HCT116 (cell line): ENCODE results near the gene ATF6B. TPM values are rescaled to one million over a fixed set of nuclear protein-coding genes. Genes with fewer than 3 reads are reported as not detected.

ENCODE experiments used
- ATAC-seq: fragments of 200-7000 bp; cut with Tn5 transposase; 2 replicates; pipeline ENCODE4 v1.9.1; 2020; ENCODE audit warnings: mild to moderate bottlenecking, moderate library complexity
- BruUV-seq: library from RNA; stranded (reverse); fragments of 400-500 nt; replicated peaks from 2 replicates; lab custom pipeline; 2021; lab: Mats Ljungman, UMichigan
- CTCF ChIA-PET: fragments of 300-600 bp; sonication (Branson Sonifier 250); formaldehyde crosslinking; loops from one replicate; lab custom pipeline; 2021; ENCODE audit warnings: antibody characterized with exemption; lab: Charles Lee
- POLR2A ChIA-PET: fragments of 300-600, 350-600 bp; sonication (Branson Sonifier 250); formaldehyde crosslinking; loops from one replicate; lab custom pipeline; 2021; ENCODE audit warnings: antibody characterized with exemption; lab: Charles Lee
- RAD21 ChIA-PET, 2 experiments: fragments of 300-600 bp; sonication (Branson Sonifier 250); formaldehyde crosslinking; loops; one replicate each; lab custom pipeline; 2023; ENCODE audit warnings: low total read pairs in 2 of 2; ENCODE audit not compliant: uncharacterized antibody in 2 of 2, unreplicated experiment in 2 of 2, low non-redundant PET in 1 of 2; lab: Charles Lee
- DNase-seq: peaks from one replicate; pipeline ENCODE4 v3.0.0-alpha.2; 2010; ENCODE audit warnings: low read depth, low spot score
- H2AFZ ChIP-seq: fragments of 200-600 bp; shearing (Covaris generic), sonication (generic); 2 replicates; pipeline ENCODE4 v1.6.1; 2017; ENCODE audit warnings: low read depth, mixed run types, mixed read lengths, antibody characterized with exemption, low read length; ENCODE audit not compliant: poor library complexity, severe bottlenecking
- H3K27ac ChIP-seq: 2 replicates; pipeline ENCODE4 v1.5.1; 2012; ENCODE audit warnings: low read depth, low read length
- H3K27me3 ChIP-seq: fragments of 200-600 bp; sonication (generic); 2 replicates; pipeline ENCODE4 v1.6.1; 2016; ENCODE audit warnings: mixed run types, low read length, mixed read lengths; ENCODE audit not compliant: insufficient read depth
- H3K36me3 ChIP-seq, 2 experiments: fragments of 200-500 bp in 1 of 2; fragments of 200-600 bp in 1 of 2; sonication (Bioruptor generic) in 1 of 2; sonication (generic) in 1 of 2; 2 replicates each; pipeline versions ENCODE4 v1.5.1 to v1.6.1; 2014 to 2016; ENCODE audit warnings: low read length in 2 of 2, inconsistent platforms in 1 of 2, mixed read lengths in 1 of 2, mixed run types in 1 of 2; ENCODE audit not compliant: insufficient read depth in 2 of 2, control insufficient read depth in 1 of 2
- H3K4me1 ChIP-seq, 2 experiments: fragments of 200-600 bp in 1 of 2; sonication (generic) in 1 of 2; 2 replicates each; pipeline versions ENCODE4 v1.5.1 to v1.6.1; 2012 to 2017; ENCODE audit warnings: low read length in 2 of 2, inconsistent platforms in 1 of 2, mild to moderate bottlenecking in 1 of 2, mixed read lengths in 1 of 2, mixed run types in 1 of 2, moderate library complexity in 1 of 2; ENCODE audit not compliant: insufficient read depth in 2 of 2, control insufficient read depth in 1 of 2
- H3K4me2 ChIP-seq: fragments of 200-600 bp; sonication (generic); 2 replicates; pipeline ENCODE4 v1.6.1; 2017; ENCODE audit warnings: mixed run types, low read length, mixed read lengths
- H3K4me3 ChIP-seq, 2 experiments: fragments of 200-600 bp in 1 of 2; sonication (generic) in 1 of 2; replicated peaks in 1 of 2; 2 replicates each; pipeline ENCODE4 v1.5.1; 2011 to 2016; ENCODE audit warnings: low read length in 2 of 2, control low read depth in 1 of 2, low read depth in 1 of 2, mild to moderate bottlenecking in 1 of 2, mixed read lengths in 1 of 2, mixed run types in 1 of 2
- H3K79me2 ChIP-seq: fragments of 200-600 bp; sonication (generic); 2 replicates; pipeline ENCODE4 v1.6.1; 2017; ENCODE audit warnings: mild to moderate bottlenecking, mixed run types, low read length, moderate library complexity, mixed read lengths; ENCODE audit not compliant: insufficient read depth
- H3K9ac ChIP-seq: fragments of 200-600 bp; sonication (generic); 2 replicates; pipeline ENCODE4 v1.6.1; 2016; ENCODE audit warnings: low read length, mixed read lengths
- H3K9me2 ChIP-seq: fragments of 200-600 bp; sonication (generic), shearing (Covaris generic); 2 replicates; pipeline ENCODE4 v1.6.1; 2017; ENCODE audit warnings: mixed run types, mild to moderate bottlenecking, moderate library complexity; ENCODE audit not compliant: insufficient read depth
- H3K9me3 ChIP-seq, 2 experiments: fragments of 200-500 bp in 1 of 2; fragments of 200-600 bp in 1 of 2; sonication (Bioruptor generic) in 1 of 2; sonication (generic) in 1 of 2; 2 replicates each; pipeline ENCODE4 v1.6.1; 2014 to 2017; ENCODE audit warnings: low read length in 2 of 2, mixed read lengths in 2 of 2, inconsistent platforms in 1 of 2, low read depth in 1 of 2, mild to moderate bottlenecking in 1 of 2, mixed run types in 1 of 2, moderate library complexity in 1 of 2; ENCODE audit not compliant: control insufficient read depth in 1 of 2, insufficient read depth in 1 of 2
- H4K20me1 ChIP-seq: fragments of 200-600 bp; sonication (generic), shearing (Covaris generic); 2 replicates; pipeline ENCODE4 v1.6.1; 2017; ENCODE audit warnings: mixed run types, mild to moderate bottlenecking, moderate library complexity; ENCODE audit not compliant: insufficient read depth
- CBX3 ChIP-seq: IDR thresholded peaks from 2 replicates; pipeline ENCODE4 v1.6.1; 2012; ENCODE audit warnings: low read depth
- CEBPB ChIP-seq: IDR thresholded peaks from 2 replicates; pipeline ENCODE4 v1.6.1; 2012; ENCODE audit warnings: low read depth
- EZH2 ChIP-seq: fragments of 200-600 bp; sonication (generic); IDR thresholded peaks from 2 replicates; pipeline ENCODE4 v1.6.1; 2017; ENCODE audit warnings: antibody characterized with exemption, mixed run types
- JUND ChIP-seq: IDR thresholded peaks from 2 replicates; pipeline ENCODE4 v1.6.1; 2012
- RAD21 ChIP-seq: IDR thresholded peaks from 2 replicates; pipeline ENCODE4 v1.6.1; 2012; ENCODE audit warnings: low read depth, mild to moderate bottlenecking
- REST ChIP-seq: IDR thresholded peaks from 2 replicates; pipeline ENCODE4 v1.6.1; 2012; ENCODE audit warnings: low read depth
- SIN3A ChIP-seq: IDR thresholded peaks from 2 replicates; pipeline ENCODE4 v1.6.1; 2012; ENCODE audit warnings: low read depth
- SP1 ChIP-seq: IDR thresholded peaks from 2 replicates; pipeline ENCODE4 v1.6.1; 2012; ENCODE audit warnings: low read depth
- TCF7L2 ChIP-seq: IDR thresholded peaks from 2 replicates; pipeline ENCODE4 v1.7.0; 2011; ENCODE audit warnings: borderline replicate concordance, inconsistent platforms; ENCODE audit not compliant: insufficient read depth, insufficient read length; ENCODE audit errors: extremely low read depth
- YY1 ChIP-seq: IDR thresholded peaks from 2 replicates; pipeline ENCODE4 v1.6.1; 2011; ENCODE audit warnings: low read length, low read depth, moderate library complexity, mild to moderate bottlenecking; ENCODE audit not compliant: insufficient replicate concordance; ENCODE audit errors: extremely low read depth
- ZFX ChIP-seq: fragments of 450-650 bp; IDR thresholded peaks from 2 replicates; pipeline ENCODE4 v1.6.1; 2017
- intact Hi-C: fragments of 100-400 bp; cut with micrococcal nuclease; formaldehyde crosslinking; loops from 2 replicates; pipeline ENCODE4 v1.10.0; 2022
- total RNA-seq: library from RNA; stranded (reverse); gene quantifications from one replicate; pipeline ENCODE4 v1.2.1, GENCODE V29; 2021; ENCODE audit not compliant: unreplicated experiment

ATF6B gene
- total RNA-seq, 1 experiment from 2014 or later, result 63.9 TPM

- Histone ChIP-seq H3K79me2 (peaks cover 21% of the 10 kb centered on the region), H3K9me2 (no peaks in the 10 kb centered on the region), H3K36me3 (no peaks in the 10 kb centered on the region), H3K4me2 (no peak overlapping the region), H3K27ac (no peak overlapping the region), H2AFZ (no peak overlapping the region), H3K9me3 (no peaks in the 10 kb centered on the region), H3K4me1 (peaks cover 20 to 25% of the 10 kb centered on the region in 2 experiments), H3K9ac (no peak overlapping the region), H3K4me3 (no peak overlapping the region), H3K27me3 (no peaks in the 10 kb centered on the region), H4K20me1 (no peaks in the 10 kb centered on the region)
- POLR2A ChIA-PET, result no interaction called here
- TF ChIP-seq JUND (no peak), EZH2 (no peak), CEBPB (no peak), YY1 (no peak), TCF7L2 (no peak), RAD21 (no peak), ZFX (no peak), CBX3 (no peak), REST (no peak), SIN3A (no peak), SP1 (no peak)
- CTCF ChIA-PET, result no interaction called here
- intact Hi-C loops, result no loop called here
- RAD21 ChIA-PET, result no interaction called here
- ATAC-seq, result no peak
- no peak for DNase-seq
- no TSS peak for BruUV-seq
These were observed 4.1 kb upstream of the ATF6B start for GRCh38 chr6:32132110-32132509.
